Activated CD4-positive, alpha-beta T cell treated with anti-CD3 and anti-CD28 coated beads for 24 hours (primary cell): ENCODE results near the gene WDR27.

Experiments
- DNase-seq, 2 donors: peaks; one replicate each; pipeline ENCODE4 v3.0.0-alpha.2; 2020; ENCODE audit warnings: low read depth in 2 of 2

WDR27 gene

DNA sequence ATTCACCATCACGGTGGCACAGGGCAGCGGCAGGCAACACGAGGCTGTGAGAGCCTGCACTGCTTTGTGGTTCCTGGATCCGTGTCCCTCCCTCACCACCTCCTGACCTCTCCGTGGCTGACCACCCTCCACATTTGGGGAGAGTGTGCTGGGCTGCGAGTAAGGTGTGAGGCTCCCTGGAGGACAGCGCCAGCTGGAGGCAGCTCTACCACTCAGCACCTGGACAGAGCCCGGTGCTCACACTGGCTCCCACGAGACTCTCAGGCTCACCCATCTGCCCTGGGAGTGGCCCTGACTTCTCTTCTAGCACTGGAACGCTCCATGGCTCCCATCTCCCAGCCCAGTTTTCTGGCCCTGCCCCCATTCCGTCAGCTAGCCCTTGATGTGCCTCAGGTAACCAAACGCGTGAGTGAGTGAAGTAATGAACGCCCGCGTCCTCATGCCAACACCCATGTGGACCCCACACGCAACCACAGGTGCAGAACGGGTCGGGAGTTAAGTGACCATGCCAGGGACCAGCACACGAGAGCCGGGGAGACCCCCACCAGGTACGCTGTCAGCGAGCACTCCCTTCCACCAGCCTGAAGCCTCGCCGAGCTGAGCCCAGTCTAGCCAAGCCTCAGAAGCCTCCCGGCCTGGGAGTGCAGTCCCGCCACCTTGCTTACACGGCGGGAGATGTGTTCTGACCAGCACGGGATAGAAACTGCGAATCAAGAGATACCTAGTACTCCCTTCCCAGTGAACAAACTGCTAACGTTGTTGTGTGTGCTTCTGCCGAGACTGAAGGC is 137.2 kb downstream of the WDR27 start:
- no peak for DNase-seq

DNA sequence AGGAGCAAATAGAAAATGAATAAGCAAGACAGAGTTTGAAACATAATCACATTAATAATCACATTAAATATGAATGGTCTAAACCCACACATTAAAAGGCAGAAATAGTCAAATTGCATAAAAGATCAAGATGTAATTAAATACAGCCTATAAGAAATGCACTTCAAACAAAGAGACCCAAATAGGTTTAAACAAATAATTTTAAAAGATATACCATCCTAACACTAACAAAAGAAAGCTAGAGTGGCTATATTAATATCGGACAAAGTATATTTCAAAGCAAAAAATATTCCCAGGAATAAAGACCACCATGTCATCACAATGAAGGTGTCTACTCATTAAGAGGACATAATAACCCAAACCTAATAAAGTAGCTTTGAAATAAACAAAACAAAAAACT is 140.2 kb downstream of the WDR27 start:
- no peak for DNase-seq

DNA sequence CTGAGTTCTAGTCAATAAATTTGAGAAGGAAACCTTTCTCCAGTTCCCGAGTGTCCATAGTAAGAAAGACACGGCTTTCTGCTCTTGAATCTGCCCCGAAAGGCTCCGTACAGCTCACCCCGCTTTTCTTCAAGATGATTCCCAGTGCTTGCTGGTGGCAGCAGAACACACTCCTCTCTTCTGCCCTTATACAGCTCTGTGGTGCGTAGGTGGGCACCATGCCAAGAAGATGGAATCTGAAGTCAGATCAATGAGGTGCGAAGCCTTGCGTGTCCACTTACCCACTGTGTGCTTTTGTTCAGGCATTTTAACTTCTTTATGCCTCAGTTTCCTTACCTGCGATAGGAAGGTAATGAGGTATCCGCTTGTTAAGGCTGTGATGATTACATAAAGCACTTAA is 142.2 kb downstream of the WDR27 start:
- no peak for DNase-seq

DNA sequence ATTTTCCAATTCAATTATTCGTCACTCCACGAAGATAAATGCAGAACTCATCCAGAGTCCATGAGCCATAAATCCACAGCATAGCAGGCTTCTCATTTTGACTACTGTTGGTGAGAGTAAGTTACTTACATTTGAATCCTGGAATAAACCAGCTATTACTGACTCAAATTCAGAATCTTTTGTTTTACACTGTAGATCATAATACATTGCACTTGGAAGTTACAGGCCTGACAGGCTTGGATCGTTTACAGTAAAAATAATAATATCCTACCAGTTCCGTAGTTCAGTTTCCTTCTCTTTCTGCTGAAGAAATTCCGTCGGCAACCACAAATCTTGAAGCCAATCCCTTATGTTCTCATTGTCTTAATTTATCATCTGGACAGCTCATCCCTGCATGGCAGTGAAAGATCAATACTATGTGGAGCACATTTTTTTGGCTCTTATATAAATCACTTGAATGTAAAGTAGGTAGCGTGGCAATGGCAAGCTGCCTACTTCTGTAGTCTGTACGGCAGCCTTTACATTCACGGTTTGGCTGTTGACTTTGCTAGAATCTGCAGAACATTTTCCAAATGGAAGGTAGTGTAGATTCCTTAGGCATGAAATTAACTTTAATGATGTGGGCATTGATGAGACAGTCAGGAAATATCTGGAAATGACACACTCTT is 142.9 kb downstream of the WDR27 start:
- DNase-seq = no peak

DNA sequence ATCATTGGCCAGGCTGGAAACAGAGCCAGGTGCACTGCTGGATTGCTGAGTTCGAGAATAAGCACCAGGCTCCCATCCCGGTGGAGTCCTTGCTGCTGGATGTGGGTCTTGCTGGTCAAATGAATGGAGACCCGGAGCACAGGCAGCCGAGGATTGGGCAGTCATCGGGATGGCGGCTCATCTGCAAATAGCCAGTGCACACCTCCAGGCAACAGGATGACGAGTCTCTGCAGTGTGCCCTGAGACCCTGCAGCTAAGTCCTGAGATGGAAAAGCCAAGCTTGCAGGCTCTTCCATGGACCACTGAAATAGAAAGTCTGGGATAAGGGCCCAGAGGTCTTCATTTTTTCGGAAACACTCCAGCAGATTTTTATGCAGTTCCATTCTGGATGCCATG is 143.5 kb downstream of the WDR27 start:
- DNase-seq = no peak

DNA sequence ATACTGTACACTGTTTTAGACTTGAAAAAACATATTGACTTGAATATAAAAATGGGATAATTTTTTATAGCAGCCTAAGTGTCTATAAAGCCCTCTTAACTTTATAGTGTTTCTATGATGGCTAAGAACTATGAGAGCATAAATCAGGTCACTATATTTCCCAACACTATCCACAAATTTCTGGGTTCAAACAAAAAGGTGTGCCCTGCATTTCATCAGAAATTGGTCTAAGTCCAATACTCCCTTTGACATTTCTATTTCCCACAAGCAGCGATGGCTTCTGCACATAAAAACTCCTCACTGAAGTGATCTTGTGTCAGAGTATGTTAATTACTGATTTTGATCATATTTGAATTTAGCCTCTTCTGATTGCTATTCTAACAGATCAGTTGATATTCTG is 143.9 kb downstream of the WDR27 start:
- no peak for DNase-seq

DNA sequence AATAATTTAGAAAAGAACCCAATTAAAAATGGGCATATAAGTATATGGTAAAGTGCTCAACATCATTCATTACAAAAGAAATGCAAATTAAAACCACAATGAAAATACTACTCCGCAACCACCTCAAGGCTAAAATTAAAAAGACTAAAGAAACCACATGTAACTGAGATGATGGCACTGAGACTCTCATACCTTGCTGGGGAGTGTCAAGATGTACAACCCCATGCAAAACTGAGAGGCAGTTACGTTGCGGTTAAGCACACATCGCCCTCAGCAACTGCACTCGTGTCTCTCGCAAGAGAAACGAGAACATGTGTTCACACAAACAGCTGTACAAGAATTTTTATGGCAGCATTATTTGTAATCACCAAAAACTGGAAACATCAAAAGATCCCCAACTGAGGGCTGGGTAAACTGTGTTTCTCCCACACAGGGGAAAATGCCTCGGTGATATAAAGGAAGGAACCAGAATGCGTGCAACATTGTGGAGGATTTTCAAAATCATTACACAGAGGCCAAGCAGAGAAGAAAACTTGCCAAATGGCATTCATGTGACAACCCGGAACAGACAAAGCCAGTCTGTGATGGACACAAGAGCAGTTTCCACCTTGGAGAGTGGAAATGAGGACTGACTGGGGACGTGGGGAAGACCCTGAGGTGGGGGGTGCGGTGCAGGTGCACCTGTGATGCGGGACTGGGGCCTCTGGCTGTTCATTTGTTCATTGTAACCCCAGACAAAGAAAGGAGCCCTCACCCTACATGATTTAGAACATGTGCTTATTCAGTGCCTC is 144.9 kb downstream of the WDR27 start:
- DNase-seq = peak; percentile 11 to 15

DNA sequence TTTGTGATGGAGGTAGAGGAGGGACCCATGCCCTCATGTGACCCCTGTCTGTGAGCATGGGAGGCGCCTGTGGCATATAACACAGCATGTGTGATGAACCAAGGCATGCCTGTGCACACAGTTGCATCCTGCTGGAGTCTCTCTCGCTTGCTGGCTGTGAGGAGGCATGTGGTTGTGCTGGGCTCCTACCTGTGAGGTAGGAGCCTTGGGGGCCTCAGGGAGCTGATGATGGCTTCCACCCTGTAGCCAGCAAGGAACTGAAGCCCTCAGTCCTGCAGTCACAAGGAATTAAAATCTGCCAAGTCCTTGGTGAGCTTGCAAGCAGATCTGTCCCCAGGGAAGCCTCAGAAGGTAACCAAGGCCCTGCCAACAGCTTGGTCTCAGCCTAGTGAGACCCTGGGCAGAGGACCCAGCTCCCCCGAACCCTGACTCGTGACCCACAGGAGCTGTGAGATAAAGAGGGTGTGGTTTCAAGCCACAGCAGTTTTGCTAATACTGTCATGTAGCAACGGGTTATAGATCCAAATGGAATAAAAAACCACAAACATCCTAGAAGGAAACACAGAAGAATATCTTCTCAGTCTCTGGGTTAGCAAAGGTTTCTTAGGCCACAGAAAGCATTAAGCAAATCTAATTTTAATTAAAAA is 145.7 kb downstream of the WDR27 start:
- no peak for DNase-seq

DNA sequence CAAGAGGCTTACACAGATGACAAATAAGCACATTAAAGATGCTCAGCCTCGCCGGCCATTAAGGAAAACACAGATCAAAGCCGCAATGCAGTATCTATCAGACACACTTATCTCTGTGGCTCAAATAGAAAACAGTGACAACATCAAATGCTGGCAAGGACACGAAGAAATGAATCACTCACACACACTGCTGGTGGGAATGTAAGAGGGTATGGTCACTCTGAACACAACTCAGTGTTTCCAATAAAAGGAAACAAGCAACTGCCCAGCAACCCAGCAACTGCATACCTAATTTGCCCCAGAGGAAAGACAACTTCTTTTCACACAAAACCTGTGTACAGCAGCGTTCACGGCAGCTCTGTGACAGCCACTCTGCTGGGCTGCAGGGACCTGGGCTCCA is 155.8 kb downstream of the WDR27 start:
- DNase-seq = no peak

DNA sequence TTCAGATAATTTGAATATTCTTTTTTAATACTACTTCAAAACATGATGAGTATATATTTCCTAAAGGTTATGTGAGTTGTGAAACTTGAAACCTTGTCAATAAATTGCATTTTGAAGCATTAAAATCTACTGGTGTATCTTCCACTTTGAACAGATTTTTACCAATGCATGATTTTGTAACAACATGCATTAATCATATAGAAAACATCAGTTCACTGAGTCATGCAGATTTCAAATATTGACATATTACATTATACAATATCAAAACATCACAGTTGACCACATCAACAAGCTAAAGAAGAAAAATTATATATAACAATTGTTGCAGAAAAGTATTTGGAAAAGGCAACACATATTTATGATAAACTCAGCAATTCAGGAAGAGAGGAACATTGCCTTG is 158.1 kb downstream of the WDR27 start:
- no peak for DNase-seq

DNA sequence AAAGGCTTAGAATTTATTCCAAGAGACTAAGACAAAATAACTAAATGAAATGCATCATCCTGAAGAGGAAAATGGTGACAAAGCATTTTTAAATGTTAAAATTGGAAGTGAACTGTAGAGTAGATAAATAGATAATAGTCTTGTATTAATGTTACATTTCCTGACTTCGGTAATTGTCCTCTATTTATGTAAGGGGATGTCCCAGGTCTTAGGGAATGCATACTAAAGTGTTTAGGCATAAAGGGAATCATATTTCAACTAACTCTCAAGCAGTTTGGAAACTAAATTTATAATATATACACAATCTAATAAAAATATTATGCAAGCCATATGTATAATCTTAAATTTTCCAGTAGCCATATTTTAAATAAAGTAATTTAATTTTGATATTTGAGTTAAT is 159.3 kb downstream of the WDR27 start:
- no peak for DNase-seq

DNA sequence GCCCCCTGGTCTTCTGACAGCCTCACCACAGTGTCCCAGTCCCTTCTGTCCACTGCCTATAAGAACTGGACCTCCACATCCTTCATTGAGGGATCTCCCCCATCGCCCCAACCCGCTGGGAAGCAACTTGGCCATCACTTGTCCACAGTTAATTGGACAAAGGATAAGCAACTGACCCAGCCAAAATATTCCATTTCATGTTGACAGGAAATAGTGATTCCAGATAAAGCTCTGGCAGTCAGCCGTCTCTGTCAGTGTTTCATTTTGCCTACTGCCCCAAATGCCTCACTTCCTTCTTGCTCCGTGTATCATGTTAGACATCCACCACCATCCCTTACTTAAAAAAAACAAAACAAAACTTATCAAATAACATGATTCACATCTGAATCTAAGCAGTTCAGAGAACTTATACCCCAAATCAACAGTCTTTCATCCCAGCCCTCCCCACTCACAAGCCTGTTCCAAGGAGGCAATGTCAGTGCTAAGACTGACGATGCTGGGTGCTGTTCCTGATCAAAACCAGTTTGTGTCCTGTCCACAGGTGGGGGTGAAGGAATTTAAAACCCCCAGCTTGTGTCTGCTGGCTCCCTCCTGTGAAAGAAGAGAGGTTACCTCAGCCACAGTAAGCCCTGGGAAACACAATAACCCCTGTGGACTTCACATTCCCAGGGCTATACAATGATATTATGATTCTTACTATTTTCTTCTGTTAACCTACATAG is 162.5 kb downstream of the WDR27 start:
- no peak for DNase-seq

DNA sequence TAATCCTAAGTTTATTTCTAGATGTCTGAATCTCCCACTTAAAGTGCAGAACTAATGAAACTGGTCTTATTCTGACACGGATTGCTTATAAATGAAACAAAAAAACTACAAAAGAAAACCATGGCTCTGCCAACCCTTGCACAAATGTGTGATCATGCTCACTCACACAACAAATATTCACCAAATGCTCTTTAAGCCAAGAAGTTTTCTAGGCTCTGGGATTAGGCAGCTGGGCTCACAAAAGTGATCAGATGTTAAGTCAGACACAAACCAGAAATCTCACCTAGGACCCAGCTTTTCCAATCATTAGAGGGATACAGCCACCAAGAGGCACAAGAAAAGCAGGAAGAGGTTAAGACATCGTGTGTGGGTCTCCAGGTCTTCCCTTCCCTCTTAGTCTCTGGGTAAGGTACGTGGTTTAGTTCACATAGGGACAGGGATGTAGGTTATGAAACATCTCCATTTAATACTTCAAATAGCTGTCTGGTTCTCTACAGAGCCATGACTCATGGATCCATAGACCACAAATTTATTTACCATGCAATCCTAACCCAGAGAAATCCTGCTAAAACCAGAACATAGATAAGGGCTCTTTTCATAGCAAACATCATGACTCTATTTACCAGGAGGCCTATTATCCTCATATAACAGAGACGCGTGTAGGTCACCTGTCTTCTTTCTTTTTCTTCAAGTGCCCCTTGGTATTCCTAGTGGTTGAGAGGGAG is 165.2 kb downstream of the WDR27 start:
- DNase-seq = no peak

DNA sequence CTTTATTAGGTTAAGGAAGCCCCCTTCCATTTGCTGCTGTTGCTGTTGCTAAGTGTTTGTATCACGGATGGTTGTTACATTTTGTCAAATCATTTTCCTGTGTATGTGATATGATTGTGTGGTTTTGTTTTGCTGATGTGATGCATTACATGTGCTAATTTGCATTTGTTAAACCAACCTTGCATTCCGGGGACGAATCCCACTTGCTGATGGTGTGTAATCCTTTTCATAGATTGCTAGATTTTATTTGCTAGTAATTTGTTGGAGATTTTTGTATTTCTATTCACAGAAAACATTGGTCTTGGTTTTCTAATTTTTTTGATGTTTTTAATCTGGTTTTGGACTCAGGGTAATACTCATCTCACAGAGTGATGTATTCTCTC is 167.8 kb downstream of the WDR27 start:
- no peak for DNase-seq

DNA sequence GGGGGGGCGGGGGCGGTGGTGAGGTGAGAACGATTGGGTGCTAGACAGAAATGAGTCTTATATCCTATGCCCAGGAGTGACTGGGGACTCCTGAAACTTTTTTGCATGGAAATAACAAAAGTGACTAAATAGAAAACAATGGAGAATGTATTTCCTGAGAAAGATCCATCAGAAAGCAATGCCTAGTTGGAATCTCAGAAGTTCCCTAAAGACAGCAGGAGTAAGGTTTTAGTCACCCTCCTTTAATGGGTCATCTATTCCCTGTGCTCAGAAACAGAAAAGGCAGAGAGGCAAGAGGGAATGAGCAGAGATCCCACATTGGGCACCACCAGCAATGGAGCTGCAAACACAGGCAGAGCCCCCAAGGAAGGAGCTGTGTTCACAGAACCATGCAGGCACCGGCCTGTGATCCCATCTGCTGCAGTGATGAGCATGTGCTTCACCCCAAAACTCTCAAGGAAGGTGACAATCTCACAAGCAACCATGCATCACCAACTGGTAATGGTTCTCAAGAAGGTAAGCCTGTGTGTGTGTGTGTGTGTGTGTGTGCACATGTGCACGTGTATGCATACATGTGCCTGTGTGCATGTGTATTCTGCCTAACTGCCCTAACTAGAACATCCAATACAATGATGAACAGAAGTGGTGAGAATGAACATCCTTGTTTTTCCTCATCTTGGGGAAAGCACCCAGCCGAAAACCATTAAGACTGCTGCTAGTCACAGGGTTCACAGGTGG is 168.4 kb downstream of the WDR27 start:
- DNase-seq = no peak

DNA sequence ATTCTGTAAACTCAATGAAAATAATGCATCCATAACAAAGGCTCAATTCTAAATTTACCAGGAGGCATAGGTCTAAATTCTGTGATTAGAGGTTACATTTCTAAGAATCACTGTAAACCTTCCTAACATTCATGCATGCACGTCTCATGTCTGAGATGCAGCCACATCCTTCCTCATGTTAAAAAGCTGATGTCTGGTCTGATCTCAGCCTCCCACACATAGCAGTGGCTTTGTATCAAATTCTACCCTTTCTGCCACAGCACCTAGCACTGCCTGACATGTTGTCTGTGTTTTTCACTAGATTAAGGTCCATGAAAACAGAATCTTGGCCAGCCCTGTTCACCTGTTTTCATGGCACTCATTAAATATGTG is 171.1 kb downstream of the WDR27 start:
- DNase-seq = no peak

DNA sequence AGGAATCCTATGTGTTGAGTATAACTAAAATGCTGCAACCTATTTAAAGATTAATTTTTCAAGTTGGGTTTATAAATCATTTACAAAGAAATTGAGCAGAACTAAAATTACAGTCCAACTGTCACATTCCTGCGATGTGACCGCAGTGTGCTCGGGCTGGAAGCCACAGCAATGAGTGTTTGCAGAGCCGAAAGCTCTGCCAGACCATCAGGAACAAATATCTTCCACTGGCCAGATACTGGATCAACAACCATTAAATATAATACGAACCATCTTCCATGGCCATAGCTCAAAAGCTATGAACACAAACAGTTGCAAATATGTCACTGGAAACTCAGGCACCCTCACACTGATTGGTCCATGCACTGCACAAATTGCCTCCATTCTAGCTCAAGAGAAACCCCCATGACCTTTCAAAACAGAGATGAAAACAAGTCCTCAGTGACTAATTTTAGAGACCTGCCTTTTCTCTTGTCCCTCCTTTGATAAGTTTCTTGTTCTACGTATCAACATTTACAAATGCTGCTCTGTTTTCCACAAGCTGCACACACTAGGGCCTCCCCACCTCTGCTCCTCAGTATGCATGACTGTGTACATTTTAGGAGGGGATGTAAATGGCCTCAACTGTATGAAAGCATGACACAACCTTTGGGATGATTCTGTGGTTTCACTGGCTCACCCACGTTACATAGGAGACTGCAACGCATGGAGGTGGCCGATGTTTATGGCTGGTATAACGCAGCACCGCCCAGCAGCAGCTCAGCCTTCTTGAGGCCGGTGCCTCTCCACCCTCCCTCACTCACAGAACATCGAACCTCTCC is 171.7 kb downstream of the WDR27 start:
- peak in 1 of 2 donors; percentile 6 for DNase-seq

DNA sequence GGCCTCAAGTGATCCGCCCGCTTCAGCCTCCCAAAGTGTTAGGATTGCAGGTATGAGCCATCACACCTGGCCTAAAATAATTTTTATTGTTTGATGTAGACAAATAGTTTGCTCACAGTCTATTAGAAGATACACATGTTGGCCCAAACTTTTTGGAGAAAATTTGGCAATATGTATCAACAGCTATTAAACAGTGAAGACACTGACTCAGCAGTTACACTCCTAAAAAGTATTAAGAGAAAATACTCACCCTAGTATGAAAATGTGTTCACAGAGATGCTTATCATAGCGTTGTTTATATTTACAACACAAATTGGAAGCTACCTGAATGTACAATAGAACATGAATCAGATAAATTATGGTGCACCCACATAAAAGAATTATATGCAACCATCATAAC is 173.1 kb downstream of the WDR27 start:
- DNase-seq = no peak

DNA sequence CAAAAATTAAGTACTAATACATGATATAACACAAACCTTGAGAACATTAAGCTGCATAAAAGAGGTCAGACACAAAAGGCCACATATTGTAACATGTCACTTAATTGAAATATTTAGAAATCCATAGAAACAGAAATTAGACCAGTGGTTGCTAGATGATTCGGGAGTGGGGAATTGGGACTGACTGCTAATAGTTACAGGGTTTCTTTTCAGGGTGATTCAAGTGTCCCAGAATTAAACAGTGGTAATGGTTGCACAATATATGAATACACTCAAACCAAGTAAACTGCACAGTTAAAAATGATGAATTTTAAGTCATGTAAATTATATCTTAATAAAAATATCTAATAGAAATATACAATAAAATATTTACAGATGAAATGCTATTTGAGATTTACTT is 174.5 kb downstream of the WDR27 start:
- no peak for DNase-seq
